ENCODE results near the gene HSPA4L.

Gene HSPA4L

GRCh38 chr4:127843704-127844600 is 61.8 kb downstream of the HSPA4L start:
- no peak overlapping the region for H3K4me3 ChIP-seq (ENCODE audit: low read depth, low read length)
- DNase-seq (ENCODE audit: low read depth): no peak
- TF ChIP-seq CTCF (IDR thresholded peaks at IDR 0.05; ENCODE audit: low read depth, low read length, missing control alignments): no peak

GRCh38 chr4:127844601-127845116 is 62.5 kb downstream of the HSPA4L start:
- no peak overlapping the region for H3K4me3 ChIP-seq (ENCODE audit: low read depth, low read length)
- no peak for TF ChIP-seq CTCF (IDR thresholded peaks at IDR 0.05; ENCODE audit: low read depth, low read length, missing control alignments)
- DNase-seq (ENCODE audit: low read depth): no peak

GRCh38 chr4:127846061-127846460 is 63.9 kb downstream of the HSPA4L start:
- no peak for TF ChIP-seq CTCF (IDR thresholded peaks at IDR 0.05; ENCODE audit: low read depth, low read length, missing control alignments)
- no peak overlapping the region for H3K4me3 ChIP-seq (ENCODE audit: low read depth, low read length)
- no peak for DNase-seq (ENCODE audit: low read depth)

GRCh38 chr4:127846765-127847164 is 64.6 kb downstream of the HSPA4L start:
- no peak for DNase-seq (ENCODE audit: low read depth)
- H3K4me3 ChIP-seq (ENCODE audit: low read depth, low read length): no peak overlapping the region
- TF ChIP-seq CTCF (IDR thresholded peaks at IDR 0.05; ENCODE audit: low read depth, low read length, missing control alignments): no peak

GRCh38 chr4:127849505-127850234 is 67.5 kb downstream of the HSPA4L start:
- no peak for TF ChIP-seq CTCF (IDR thresholded peaks at IDR 0.05; ENCODE audit: low read depth, low read length, missing control alignments)
- no peak overlapping the region for H3K4me3 ChIP-seq (ENCODE audit: low read depth, low read length)
- no peak for DNase-seq (ENCODE audit: low read depth)

- no peak for DNase-seq (ENCODE audit: low read depth)
- no peak for TF ChIP-seq CTCF (IDR thresholded peaks at IDR 0.05; ENCODE audit: low read depth, low read length, missing control alignments)
- H3K4me3 ChIP-seq (ENCODE audit: low read depth, low read length): no peak overlapping the region
These were observed 70.5 kb downstream of the HSPA4L start for GRCh38 chr4:127852661-127853060.
